HepG2 (cell line): ENCODE data around the gene HNRNPA1. TPM values are rescaled to one million over a fixed set of nuclear protein-coding genes. Genes with fewer than 3 reads are reported as not detected.

ENCODE experiments used
- CSRNP1 ChIP-seq: sonication (generic); formaldehyde crosslinking; IDR thresholded peaks from 2 replicates; pipeline ENCODE4 v1.8.1; 2023; ENCODE audit warnings: mild to moderate bottlenecking, missing genetic modification reagents
- NFIB ChIP-seq: sonication (generic); formaldehyde crosslinking; IDR thresholded peaks from 2 replicates; pipeline ENCODE4 v1.9.0; 2021; ENCODE audit warnings: missing genetic modification reagents, mild to moderate bottlenecking, borderline replicate concordance
- NR2F2 ChIP-seq: IDR thresholded peaks from 2 replicates; pipeline ENCODE4 v1.6.1; 2012; ENCODE audit warnings: low read depth, inconsistent platforms, borderline replicate concordance
- PLRG1 ChIP-seq: fragments of 450-650 bp; conservative IDR thresholded peaks from 2 replicates; pipeline ENCODE4 v1.6.1; 2016
- PRMT3 ChIP-seq: sonication (generic); formaldehyde crosslinking; IDR thresholded peaks from 2 replicates; pipeline ENCODE4 v1.8.1; 2022; ENCODE audit warnings: low read depth, mild to moderate bottlenecking, moderate library complexity, missing genetic modification reagents, borderline replicate concordance
- SNRNP70 ChIP-seq: fragments of 200-400 bp; formaldehyde crosslinking; IDR thresholded peaks from 2 replicates; pipeline ENCODE4 v1.6.1; 2017; ENCODE audit warnings: mild to moderate bottlenecking, low read depth, low read length, moderate library complexity
- SP140L ChIP-seq: sonication (generic); formaldehyde crosslinking; IDR thresholded peaks from 2 replicates; pipeline ENCODE4 v1.4.0; 2020; ENCODE audit warnings: missing genetic modification reagents, borderline replicate concordance
- ZBTB14 ChIP-seq: sonication (generic); formaldehyde crosslinking; IDR thresholded peaks from 2 replicates; pipeline ENCODE4 v1.4.0; 2020; ENCODE audit warnings: missing genetic modification reagents
- ZNF142 ChIP-seq: sonication (generic); formaldehyde crosslinking; IDR thresholded peaks from 2 replicates; pipeline ENCODE4 v1.4.0; 2020; ENCODE audit warnings: missing genetic modification reagents
- ZNF570 ChIP-seq: sonication (generic); formaldehyde crosslinking; IDR thresholded peaks from 2 replicates; pipeline ENCODE4 v1.4.0; 2020; ENCODE audit warnings: mild to moderate bottlenecking, missing genetic modification reagents, borderline replicate concordance
- ZNF572 ChIP-seq: sonication (generic); formaldehyde crosslinking; IDR thresholded peaks from 2 replicates; pipeline ENCODE4 v1.5.1; 2020; ENCODE audit warnings: mild to moderate bottlenecking, missing genetic modification reagents
- ZNF576 ChIP-seq: sonication (generic); formaldehyde crosslinking; IDR thresholded peaks from 2 replicates; pipeline ENCODE4 v1.4.0; 2020; ENCODE audit warnings: mild to moderate bottlenecking, missing genetic modification reagents
- ZNF83 ChIP-seq: sonication (generic); formaldehyde crosslinking; IDR thresholded peaks from 2 replicates; pipeline ENCODE4 v1.4.0; 2020; ENCODE audit warnings: missing genetic modification reagents, mild to moderate bottlenecking, borderline replicate concordance
- ZNF883 ChIP-seq: sonication (generic); formaldehyde crosslinking; IDR thresholded peaks from 2 replicates; pipeline ENCODE4 v1.5.1; 2020; ENCODE audit warnings: mild to moderate bottlenecking, missing genetic modification reagents; ENCODE audit errors: not compliant biosample characterization
- polyA plus RNA-seq, 8 experiments: library from polyadenylated mRNA; depleted of rRNA in 3 of 8; stranded (reverse) in 7 of 8; unstranded in 1 of 8; fragments of >200 nt; fragmentation: Illumina TruSeq in 4 of 8; extraction: Trizol in 4 of 8; gene quantifications; 2 replicates each; pipeline versions ENCODE4 v1.2.1 to v1.2.3, GENCODE V29; 2011 to 2016; ENCODE audit warnings: low read depth in 4 of 8, missing spikeins in 1 of 8, mixed read lengths in 1 of 8; ENCODE audit not compliant: insufficient read depth in 1 of 8
- total RNA-seq, 5 experiments: library from RNA; depleted of rRNA; stranded (reverse); fragments of >200 nt; fragmentation: Illumina TruSeq; extraction: Trizol; gene quantifications; 2 replicates each; pipeline ENCODE4 v1.2.3, GENCODE V29; 2016; ENCODE audit warnings: low read depth in 1 of 5

Gene HNRNPA1
- total and polyA plus RNA-seq, 2 of the 13 experiments (the other 11 are each of a cell fraction or from before 2014, with no cell fraction given) = 535 to 1,820 TPM

- TF ChIP-seq ZNF142 (CRISPR knock-in tag) = 0 out of 2 replicates have a peak, but pooled peaks have one; percentile 30
- no peak for TF ChIP-seq PLRG1
- TF ChIP-seq NFIB (CRISPR knock-in tag) = no peak
- TF ChIP-seq CSRNP1 (CRISPR knock-in tag) = no peak
- TF ChIP-seq ZNF576 (CRISPR knock-in tag) = no peak
- no peak for TF ChIP-seq ZNF572 (CRISPR knock-in tag)
- TF ChIP-seq ZNF83 = no peak
- TF ChIP-seq SNRNP70 = no peak
- TF ChIP-seq ZNF570 (CRISPR knock-in tag) = no peak
- no peak for TF ChIP-seq PRMT3 (CRISPR knock-in tag)
- no peak for TF ChIP-seq ZNF883 (CRISPR knock-in tag)
- no peak for TF ChIP-seq NR2F2
- TF ChIP-seq ZBTB14 = no peak
- no peak for TF ChIP-seq SP140L (CRISPR knock-in tag)
Observed at GRCh38 chr12:54324617-54325441, 44.3 kb downstream of the HNRNPA1 start, which contains the start of gene COPZ1 (continued).
